Loucy (cell line): ENCODE measurements around the gene PCGF6.

ENCODE experiments used
- H2AFZ ChIP-seq: fragments of 200-600 bp; sonication (generic); 2 replicates; pipeline ENCODE4 v1.6.0; 2016; ENCODE audit warnings: antibody characterized with exemption, mild to moderate bottlenecking, low read length, moderate library complexity
- H3F3A ChIP-seq: fragments of 200-600 bp; 2 replicates; pipeline ENCODE4 v1.6.0; 2016; ENCODE audit warnings: antibody characterized with exemption, low read depth, mild to moderate bottlenecking
- H3K27me3 ChIP-seq: fragments of 200-600 bp; sonication (generic); 2 replicates; pipeline ENCODE4 v1.6.1; 2014; ENCODE audit warnings: low read length, mild to moderate bottlenecking; ENCODE audit not compliant: insufficient read depth, poor library complexity, severe bottlenecking
- H3K36me3 ChIP-seq: fragments of 200-600 bp; sonication (generic); 2 replicates; pipeline ENCODE4 v1.6.1; 2016; ENCODE audit warnings: low read length; ENCODE audit not compliant: insufficient read depth
- H3K4me1 ChIP-seq: fragments of 200-600 bp; sonication (generic); 2 replicates; pipeline ENCODE4 v1.5.1; 2014; ENCODE audit warnings: low read length, mild to moderate bottlenecking; ENCODE audit not compliant: insufficient read depth, poor library complexity, severe bottlenecking
- H3K4me2 ChIP-seq: fragments of 200-600 bp; sonication (generic); 2 replicates; pipeline ENCODE4 v1.6.0; 2014; ENCODE audit warnings: antibody characterized with exemption, low read length, low read depth, mild to moderate bottlenecking; ENCODE audit not compliant: poor library complexity, severe bottlenecking
- H3K4me3 ChIP-seq: fragments of 200-600 bp; sonication (generic); 2 replicates; pipeline ENCODE4 v1.5.1; 2014; ENCODE audit warnings: low read length, mild to moderate bottlenecking, mixed read lengths; ENCODE audit not compliant: poor library complexity, severe bottlenecking
- H3K79me2 ChIP-seq: fragments of 200-600 bp; sonication (generic); 2 replicates; pipeline ENCODE4 v1.6.1; 2014; ENCODE audit warnings: low read length; ENCODE audit not compliant: insufficient read depth
- H3K9ac ChIP-seq: fragments of 200-600 bp; sonication (generic); 2 replicates; pipeline ENCODE4 v1.6.0; 2014; ENCODE audit warnings: mild to moderate bottlenecking, low read depth, low read length, moderate library complexity; ENCODE audit not compliant: poor library complexity, severe bottlenecking
- H3K9me2 ChIP-seq: fragments of 200-600 bp; sonication (generic); replicated peaks from 2 replicates; pipeline ENCODE4 v1.6.1; 2016; ENCODE audit warnings: low read depth, low read length, mixed read lengths
- H3K9me3 ChIP-seq: fragments of 200-600 bp; sonication (generic); 2 replicates; pipeline ENCODE4 v1.6.1; 2014; ENCODE audit warnings: mild to moderate bottlenecking, antibody characterized with exemption, low read length, low read depth; ENCODE audit not compliant: insufficient read depth
- H4K20me1 ChIP-seq: fragments of 200-600 bp; sonication (generic); 2 replicates; pipeline ENCODE4 v1.6.0; 2014; ENCODE audit warnings: antibody characterized with exemption, low read length, mild to moderate bottlenecking; ENCODE audit not compliant: insufficient read depth, poor library complexity, severe bottlenecking
- EZH2phosphoT487 ChIP-seq: fragments of 200-600 bp; IDR thresholded peaks from 2 replicates; pipeline ENCODE4 v1.6.1; 2018; ENCODE audit warnings: antibody characterized with exemption, mild to moderate bottlenecking, moderate library complexity, borderline replicate concordance
- TF ChIP-seq, protein P1 (sequence below): fragments of 200-600 bp; sonication (generic); conservative IDR thresholded peaks from 2 replicates; pipeline ENCODE4 v1.5.1; 2014; ENCODE audit warnings: mild to moderate bottlenecking, antibody characterized with exemption, low read length

Gene PCGF6

DNA sequence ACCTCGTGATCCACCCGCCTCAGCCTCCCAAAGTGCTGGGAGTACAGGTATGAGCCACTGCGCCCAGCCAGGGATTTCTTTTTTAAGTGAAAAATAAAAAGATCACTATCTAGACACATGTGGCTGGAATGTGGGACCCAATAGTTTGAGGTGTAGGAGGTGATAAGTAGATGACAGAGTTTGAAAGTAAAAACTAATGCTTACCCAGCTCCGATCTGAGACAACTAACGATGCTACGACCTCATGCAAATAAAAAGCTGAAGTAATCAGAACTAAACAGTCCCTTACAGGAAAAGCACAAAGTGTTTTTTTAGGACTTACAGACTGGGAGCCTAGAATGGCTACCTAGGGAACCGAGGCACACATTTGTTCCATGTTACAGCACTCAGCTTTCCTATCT is 23.0 kb downstream of the PCGF6 start:
- H3K9me2 ChIP-seq, result no peaks in the 10 kb centered on the region
- TF ChIP-seq, protein P1, sequence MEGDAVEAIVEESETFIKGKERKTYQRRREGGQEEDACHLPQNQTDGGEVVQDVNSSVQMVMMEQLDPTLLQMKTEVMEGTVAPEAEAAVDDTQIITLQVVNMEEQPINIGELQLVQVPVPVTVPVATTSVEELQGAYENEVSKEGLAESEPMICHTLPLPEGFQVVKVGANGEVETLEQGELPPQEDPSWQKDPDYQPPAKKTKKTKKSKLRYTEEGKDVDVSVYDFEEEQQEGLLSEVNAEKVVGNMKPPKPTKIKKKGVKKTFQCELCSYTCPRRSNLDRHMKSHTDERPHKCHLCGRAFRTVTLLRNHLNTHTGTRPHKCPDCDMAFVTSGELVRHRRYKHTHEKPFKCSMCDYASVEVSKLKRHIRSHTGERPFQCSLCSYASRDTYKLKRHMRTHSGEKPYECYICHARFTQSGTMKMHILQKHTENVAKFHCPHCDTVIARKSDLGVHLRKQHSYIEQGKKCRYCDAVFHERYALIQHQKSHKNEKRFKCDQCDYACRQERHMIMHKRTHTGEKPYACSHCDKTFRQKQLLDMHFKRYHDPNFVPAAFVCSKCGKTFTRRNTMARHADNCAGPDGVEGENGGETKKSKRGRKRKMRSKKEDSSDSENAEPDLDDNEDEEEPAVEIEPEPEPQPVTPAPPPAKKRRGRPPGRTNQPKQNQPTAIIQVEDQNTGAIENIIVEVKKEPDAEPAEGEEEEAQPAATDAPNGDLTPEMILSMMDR, result no peak
- no peak for TF ChIP-seq EZH2phosphoT487
- H3K36me3 ChIP-seq, result peaks cover 56% of the 10 kb centered on the region; the same call in 1 of the 2 replicates
- H3K4me1 ChIP-seq, result no peaks in the 10 kb centered on the region
- no peaks in the 10 kb centered on the region for H3K27me3 ChIP-seq
- H3F3A ChIP-seq, result no peaks in the 10 kb centered on the region
- H3K4me3 ChIP-seq, result no peak overlapping the region
- H4K20me1 ChIP-seq, result no peaks in the 10 kb centered on the region
- H2AFZ ChIP-seq, result no peak overlapping the region
- H3K9ac ChIP-seq, result no peak overlapping the region
- no peak overlapping the region for H3K4me2 ChIP-seq
- H3K9me3 ChIP-seq, result no peaks in the 10 kb centered on the region
- H3K79me2 ChIP-seq, result no peaks in the 10 kb centered on the region

- H3K36me3 ChIP-seq, result peaks cover 63% of the 10 kb centered on the region; the same call in 1 of the 2 replicates
Observed at GRCh38 chr10:103316087-103316486, 34.9 kb downstream of the PCGF6 start.

DNA sequence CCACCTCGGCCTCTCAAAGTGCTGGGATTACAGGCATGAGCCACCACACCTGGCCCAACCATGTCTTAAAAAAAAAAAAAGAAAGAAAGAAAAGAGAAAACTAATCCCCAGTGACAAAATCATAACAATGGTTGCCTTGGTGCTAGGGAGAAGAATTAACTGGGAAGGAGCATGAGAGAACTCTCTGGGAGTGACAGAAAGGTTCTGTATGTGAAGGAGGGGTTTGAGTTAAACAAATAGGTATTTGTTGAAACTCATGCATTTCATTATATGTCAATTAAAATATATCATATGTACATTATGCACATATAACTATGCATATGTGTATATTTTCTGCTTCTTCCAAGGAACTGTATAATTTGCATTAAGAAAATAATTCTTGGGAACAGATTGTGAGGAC is 40.7 kb downstream of the PCGF6 start:
- no peak overlapping the region for H3K9ac ChIP-seq
- no peaks in the 10 kb centered on the region for H4K20me1 ChIP-seq
- no peaks in the 10 kb centered on the region for H3K9me2 ChIP-seq
- no peaks in the 10 kb centered on the region for H3K9me3 ChIP-seq
- H3K4me3 ChIP-seq, result no peak overlapping the region
- no peak overlapping the region for H3K4me2 ChIP-seq
- TF ChIP-seq, protein P1, result no peak
- TF ChIP-seq EZH2phosphoT487, result no peak
- H3K36me3 ChIP-seq, result peaks cover 68% of the 10 kb centered on the region; the same call in 1 of the 2 replicates
- H3F3A ChIP-seq, result no peaks in the 10 kb centered on the region
- H3K79me2 ChIP-seq, result no peaks in the 10 kb centered on the region
- H2AFZ ChIP-seq, result no peak overlapping the region
- no peaks in the 10 kb centered on the region for H3K27me3 ChIP-seq
- H3K4me1 ChIP-seq, result no peaks in the 10 kb centered on the region

More at GRCh38 chr10:103316087-103316486, 34.9 kb downstream of the PCGF6 start:
- no peak overlapping the region for H3K4me3 ChIP-seq
- H3K9me2 ChIP-seq, result no peaks in the 10 kb centered on the region
- H3K4me1 ChIP-seq, result no peaks in the 10 kb centered on the region
- H3K4me2 ChIP-seq, result no peak overlapping the region
- H3K79me2 ChIP-seq, result no peaks in the 10 kb centered on the region
- no peak overlapping the region for H2AFZ ChIP-seq
- no peaks in the 10 kb centered on the region for H3K27me3 ChIP-seq
- H3F3A ChIP-seq, result no peaks in the 10 kb centered on the region
- H3K9me3 ChIP-seq, result no peaks in the 10 kb centered on the region
- no peak overlapping the region for H3K9ac ChIP-seq
- TF ChIP-seq EZH2phosphoT487, result no peak
- TF ChIP-seq, protein P1, result no peak
- H4K20me1 ChIP-seq, result no peaks in the 10 kb centered on the region
